ENCODE results near the gene SBF2. TPM values are rescaled to one million over a fixed set of nuclear protein-coding genes. Genes with fewer than 3 reads are reported as not detected.
A peak's percentile ranks its signal among the peaks of the same experiment; 100 is the strongest.

The SBF2 gene
- total and polyA plus RNA-seq, 7 experiments from 2014 or later, result 4.2 to 35.2 (median 13.3) TPM

DNA sequence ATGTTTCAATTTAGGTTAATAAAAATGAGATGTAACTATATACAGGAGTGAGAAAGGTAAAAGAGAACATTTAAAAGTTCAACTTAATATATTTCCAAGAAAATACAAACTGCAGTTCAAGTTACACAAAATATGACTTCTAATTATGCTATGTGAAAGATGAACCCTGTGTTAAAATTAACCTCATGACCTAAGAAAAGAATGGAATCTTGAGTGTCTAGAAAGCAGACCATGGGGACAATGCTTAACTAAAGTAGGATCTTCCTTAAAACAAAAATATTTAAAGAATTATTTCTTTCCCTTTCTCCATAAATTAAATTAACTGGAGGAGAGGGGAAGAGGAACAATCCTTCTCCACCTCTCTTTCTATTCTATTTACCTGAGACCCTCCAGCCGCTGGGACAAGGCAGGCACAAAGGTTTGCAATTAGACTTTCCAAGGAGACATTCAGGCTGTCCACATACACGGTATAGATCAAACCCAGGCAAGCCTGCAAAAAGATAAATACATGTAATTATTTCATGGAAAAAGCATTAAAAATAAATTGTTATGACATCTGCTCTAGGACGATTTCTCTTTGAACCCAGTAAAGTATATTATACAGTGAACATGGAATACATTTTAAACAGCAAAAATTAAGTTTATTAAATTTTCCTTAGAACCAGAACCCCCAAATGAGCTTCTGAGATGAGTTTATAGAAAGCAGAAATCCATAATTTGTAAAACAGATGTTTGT is 264.5 kb downstream of the SBF2 start:
- Histone ChIP-seq H3K36me3 (ENCODE audit: control insufficient read depth in 2 of 3, insufficient read depth in 3 of 3, low read length in 3 of 3) (peaks cover 0 to 6% (median 5%) of the 10 kb centered on the region in 3 experiments), H3K27ac (ENCODE audit: low read depth, low read length) (no peak overlapping the region), H3K9me3 (ENCODE audit: control insufficient read depth in 2 of 3, low read length in 3 of 3) (no peaks in the 10 kb centered on the region), H3K4me1 (ENCODE audit: control insufficient read depth in 2 of 2, insufficient read depth in 2 of 2, low read length in 2 of 2) (no peaks in the 10 kb centered on the region), H3K4me3 (ENCODE audit: low read length) (no peak overlapping the region), H3K27me3 (ENCODE audit: control insufficient read depth in 2 of 2, insufficient read depth in 2 of 2, low read length in 2 of 2) (no peaks in the 10 kb centered on the region)
- peaks cover 0 to 34% (median 30%) of the 10 kb centered on the region in 5 donors for H3K36me3 Mint-ChIP-seq
- DNase-seq (no peak), ATAC-seq (no peak)
- intact Hi-C loops (cut with micrococcal nuclease), result no loop called here
- CTCF ChIA-PET, result no interaction called here
- H3K27ac Mint-ChIP-seq, result no peak overlapping the region
- no peaks in the 10 kb centered on the region for H3K4me1 Mint-ChIP-seq
- POLR2A ChIA-PET, result no interaction called here
- no peaks in the 10 kb centered on the region for H3K9me3 Mint-ChIP-seq
- no peaks in the 10 kb centered on the region for H3K27me3 Mint-ChIP-seq
- H3K4me3 Mint-ChIP-seq, result no peak overlapping the region

GRCh38 chr11:10026514-10026913 is 267.5 kb downstream of the SBF2 start:
- no peaks in the 10 kb centered on the region for H3K9me3 Mint-ChIP-seq
- H3K27me3 ChIP-seq (ENCODE audit: control insufficient read depth in 2 of 2, insufficient read depth in 2 of 2, low read length in 2 of 2), result no peaks in the 10 kb centered on the region
- peaks cover 2 to 13% (median 10%) of the 10 kb centered on the region in 7 donors for H3K4me1 Mint-ChIP-seq
- H3K4me3 ChIP-seq (ENCODE audit: low read length), result no peak overlapping the region
- intact Hi-C loops (cut with micrococcal nuclease), result no loop called here
- no peaks in the 10 kb centered on the region for H3K9me3 ChIP-seq (ENCODE audit: control insufficient read depth in 2 of 3, low read length in 3 of 3)
- H3K27ac ChIP-seq (ENCODE audit: low read depth, low read length), result no peak overlapping the region
- no peaks in the 10 kb centered on the region for H3K4me1 ChIP-seq (ENCODE audit: control insufficient read depth in 2 of 2, insufficient read depth in 2 of 2, low read length in 2 of 2)
- POLR2A ChIA-PET, result no interaction called here
- peaks cover 0 to 38% (median 34%) of the 10 kb centered on the region in 5 donors for H3K36me3 Mint-ChIP-seq
- H3K27ac Mint-ChIP-seq, result no peak overlapping the region
- ATAC-seq (no peak), DNase-seq (no peak)
- CTCF ChIA-PET, result no interaction called here
- H3K36me3 ChIP-seq (ENCODE audit: control insufficient read depth in 2 of 3, insufficient read depth in 3 of 3, low read length in 3 of 3), result peaks cover 0 to 6% (median 5%) of the 10 kb centered on the region in 3 experiments
- no peak overlapping the region for H3K4me3 Mint-ChIP-seq
- H3K27me3 Mint-ChIP-seq, result no peaks in the 10 kb centered on the region

- no peaks in the 10 kb centered on the region for H3K36me3 ChIP-seq (ENCODE audit: control insufficient read depth in 2 of 3, insufficient read depth in 3 of 3, low read length in 3 of 3)
- ChIA-PET CTCF (no interaction called here), POLR2A (no interaction called here)
- H3K4me3 ChIP-seq (ENCODE audit: low read length), result no peak overlapping the region
- DNase-seq (no peak), ATAC-seq (no peak)
- H3K9me3 ChIP-seq (ENCODE audit: control insufficient read depth in 2 of 3, low read length in 3 of 3), result no peaks in the 10 kb centered on the region
- Mint-ChIP-seq H3K4me3 (no peak overlapping the region), H3K4me1 (peaks cover 5 to 32% (median 26%) of the 10 kb centered on the region in 7 donors), H3K27ac (no peak overlapping the region), H3K9me3 (no peaks in the 10 kb centered on the region), H3K27me3 (no peaks in the 10 kb centered on the region), H3K36me3 (peaks cover 0 to 32% (median 23%) of the 10 kb centered on the region in 5 donors)
- no peak overlapping the region for H3K27ac ChIP-seq (ENCODE audit: low read depth, low read length)
- intact Hi-C loops (cut with micrococcal nuclease), result no loop called here
- H3K27me3 ChIP-seq (ENCODE audit: control insufficient read depth in 2 of 2, insufficient read depth in 2 of 2, low read length in 2 of 2), result no peaks in the 10 kb centered on the region
- no peaks in the 10 kb centered on the region for H3K4me1 ChIP-seq (ENCODE audit: control insufficient read depth in 2 of 2, insufficient read depth in 2 of 2, low read length in 2 of 2)
Observed at GRCh38 chr11:10023212-10023611, 270.8 kb downstream of the SBF2 start.

GRCh38 chr11:10022764-10023163 is 271.3 kb downstream of the SBF2 start:
- no peak for DNase-seq
- no peak for ATAC-seq
- Histone ChIP-seq H3K4me3 (ENCODE audit: low read length) (no peak overlapping the region), H3K4me1 (ENCODE audit: control insufficient read depth in 2 of 2, insufficient read depth in 2 of 2, low read length in 2 of 2) (no peaks in the 10 kb centered on the region), H3K36me3 (ENCODE audit: control insufficient read depth in 2 of 3, insufficient read depth in 3 of 3, low read length in 3 of 3) (no peaks in the 10 kb centered on the region), H3K27ac (ENCODE audit: low read depth, low read length) (no peak overlapping the region), H3K9me3 (ENCODE audit: control insufficient read depth in 2 of 3, low read length in 3 of 3) (no peaks in the 10 kb centered on the region), H3K27me3 (ENCODE audit: control insufficient read depth in 2 of 2, insufficient read depth in 2 of 2, low read length in 2 of 2) (no peaks in the 10 kb centered on the region)
- CTCF ChIA-PET, result no interaction called here
- POLR2A ChIA-PET, result no interaction called here
- H3K4me1 Mint-ChIP-seq, result peaks cover 5 to 32% (median 26%) of the 10 kb centered on the region in 7 donors
- no peak overlapping the region for H3K27ac Mint-ChIP-seq
- H3K36me3 Mint-ChIP-seq, result peaks cover 0 to 32% (median 23%) of the 10 kb centered on the region in 5 donors
- intact Hi-C loops (cut with micrococcal nuclease), result no loop called here
- H3K27me3 Mint-ChIP-seq, result no peaks in the 10 kb centered on the region
- no peaks in the 10 kb centered on the region for H3K9me3 Mint-ChIP-seq
- no peak overlapping the region for H3K4me3 Mint-ChIP-seq

- POLR2A ChIA-PET, result no interaction called here
- H3K27me3 Mint-ChIP-seq, result no peaks in the 10 kb centered on the region
- H3K4me1 Mint-ChIP-seq, result peaks cover 5 to 32% (median 26%) of the 10 kb centered on the region in 7 donors
- peaks cover 0 to 32% (median 22%) of the 10 kb centered on the region in 5 donors for H3K36me3 Mint-ChIP-seq
- Histone ChIP-seq H3K4me1 (ENCODE audit: control insufficient read depth in 2 of 2, insufficient read depth in 2 of 2, low read length in 2 of 2) (no peaks in the 10 kb centered on the region), H3K27me3 (ENCODE audit: control insufficient read depth in 2 of 2, insufficient read depth in 2 of 2, low read length in 2 of 2) (no peaks in the 10 kb centered on the region), H3K4me3 (ENCODE audit: low read length) (no peak overlapping the region), H3K36me3 (ENCODE audit: control insufficient read depth in 2 of 3, insufficient read depth in 3 of 3, low read length in 3 of 3) (no peaks in the 10 kb centered on the region), H3K9me3 (ENCODE audit: control insufficient read depth in 2 of 3, low read length in 3 of 3) (no peaks in the 10 kb centered on the region), H3K27ac (ENCODE audit: low read depth, low read length) (no peak overlapping the region)
- CTCF ChIA-PET, result no interaction called here
- DNase-seq, result peak in 1 of 9 donors; percentile 0
- H3K27ac Mint-ChIP-seq, result peak overlapping the region in 1 of 9 donors; percentile 8
- intact Hi-C loops (cut with micrococcal nuclease), result no loop called here
- peak overlapping the region in 3 of 10 donors; percentile 0 to 24 (median 1) for H3K4me3 Mint-ChIP-seq
- ATAC-seq, result no peak
- H3K9me3 Mint-ChIP-seq, result no peaks in the 10 kb centered on the region
Observed at GRCh38 chr11:10021563-10021962, 272.5 kb downstream of the SBF2 start.

DNA sequence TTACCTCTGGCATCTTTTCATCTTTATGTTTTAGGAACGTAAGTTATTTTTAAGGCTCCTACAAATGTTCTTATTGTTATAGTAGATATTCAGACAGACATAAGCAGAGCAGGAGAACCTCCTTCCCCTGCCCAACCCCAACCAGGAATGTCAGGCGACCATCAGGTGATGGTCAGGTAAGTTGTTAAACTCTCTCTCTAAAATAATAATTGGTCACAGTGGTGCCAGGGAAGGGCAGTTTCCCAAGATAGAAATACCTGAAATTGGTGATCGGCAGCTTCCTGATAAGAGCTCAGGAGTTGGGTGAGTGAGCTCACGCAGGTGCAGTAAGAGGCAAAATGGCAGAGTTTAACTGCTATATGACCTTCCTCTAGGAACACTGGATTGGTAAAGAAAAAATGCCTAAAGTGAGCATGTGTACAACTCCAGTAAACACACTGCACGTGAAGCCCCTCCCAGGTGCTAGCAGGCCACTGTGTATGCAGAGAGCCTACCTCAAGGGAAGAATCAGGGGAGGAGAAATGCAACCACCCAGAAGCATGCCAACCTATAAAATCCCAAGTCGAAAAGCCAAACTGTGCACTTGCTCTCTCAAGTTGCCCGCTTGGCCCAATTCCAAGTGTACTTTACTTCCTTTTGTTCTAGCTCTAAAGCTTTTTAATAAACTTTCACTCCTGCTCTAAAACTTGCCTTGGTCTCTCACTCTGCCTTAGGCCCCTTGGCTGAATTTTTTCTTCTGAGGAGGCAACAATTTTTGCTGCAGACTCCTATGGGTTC is 273.9 kb downstream of the SBF2 start:
- Mint-ChIP-seq H3K9me3 (peaks cover 0 to 4% (median 0%) of the 10 kb centered on the region in 11 donors), H3K27me3 (no peaks in the 10 kb centered on the region), H3K4me3 (peak overlapping the region in 1 of 10 donors; percentile 32), H3K4me1 (peaks cover 5 to 32% (median 26%) of the 10 kb centered on the region in 7 donors), H3K36me3 (peaks cover 0 to 31% (median 21%) of the 10 kb centered on the region in 5 donors), H3K27ac (peak overlapping the region in 1 of 9 donors; percentile 64)
- Histone ChIP-seq H3K9me3 (ENCODE audit: control insufficient read depth in 2 of 3, low read length in 3 of 3) (no peaks in the 10 kb centered on the region), H3K4me3 (ENCODE audit: low read length) (no peak overlapping the region), H3K27me3 (ENCODE audit: control insufficient read depth in 2 of 2, insufficient read depth in 2 of 2, low read length in 2 of 2) (no peaks in the 10 kb centered on the region), H3K27ac (ENCODE audit: low read depth, low read length) (no peak overlapping the region), H3K36me3 (ENCODE audit: control insufficient read depth in 2 of 3, insufficient read depth in 3 of 3, low read length in 3 of 3) (no peaks in the 10 kb centered on the region), H3K4me1 (ENCODE audit: control insufficient read depth in 2 of 2, insufficient read depth in 2 of 2, low read length in 2 of 2) (no peaks in the 10 kb centered on the region)
- CTCF ChIA-PET, result interaction anchor here (0.7 kb wide), 1 partner anchor 232 kb away, joined by 3 read pairs; no protein-coding TSS in a partner anchor
- POLR2A ChIA-PET, result no interaction called here
- peak in 1 of 9 donors; percentile 9 for DNase-seq
- intact Hi-C loops (cut with micrococcal nuclease), result no loop called here
- no peak for ATAC-seq

Data from naive thymus-derived CD4-positive, alpha-beta T cell (primary cell).